AG10803 (cell line): ENCODE results near the gene PTPRM.

Experiments
- DNase-seq: peaks from one replicate; pipeline ENCODE4 v3.0.0; 2010; ENCODE audit warnings: low read depth
- H3K4me3 ChIP-seq: 2 replicates; pipeline ENCODE4 v1.5.1; 2011; ENCODE audit warnings: mild to moderate bottlenecking, low read length, control low read depth
- TF ChIP-seq, protein P1 (sequence below): conservative IDR thresholded peaks from 2 replicates; pipeline ENCODE4 v1.5.1; 2011; ENCODE audit warnings: mild to moderate bottlenecking, low read length, control low read depth, inconsistent platforms

PTPRM gene

GRCh38 chr18:7663366-7664312, 96.5 kb downstream of the PTPRM start:
- H3K4me3 ChIP-seq, result no peak overlapping the region
- TF ChIP-seq, protein P1, sequence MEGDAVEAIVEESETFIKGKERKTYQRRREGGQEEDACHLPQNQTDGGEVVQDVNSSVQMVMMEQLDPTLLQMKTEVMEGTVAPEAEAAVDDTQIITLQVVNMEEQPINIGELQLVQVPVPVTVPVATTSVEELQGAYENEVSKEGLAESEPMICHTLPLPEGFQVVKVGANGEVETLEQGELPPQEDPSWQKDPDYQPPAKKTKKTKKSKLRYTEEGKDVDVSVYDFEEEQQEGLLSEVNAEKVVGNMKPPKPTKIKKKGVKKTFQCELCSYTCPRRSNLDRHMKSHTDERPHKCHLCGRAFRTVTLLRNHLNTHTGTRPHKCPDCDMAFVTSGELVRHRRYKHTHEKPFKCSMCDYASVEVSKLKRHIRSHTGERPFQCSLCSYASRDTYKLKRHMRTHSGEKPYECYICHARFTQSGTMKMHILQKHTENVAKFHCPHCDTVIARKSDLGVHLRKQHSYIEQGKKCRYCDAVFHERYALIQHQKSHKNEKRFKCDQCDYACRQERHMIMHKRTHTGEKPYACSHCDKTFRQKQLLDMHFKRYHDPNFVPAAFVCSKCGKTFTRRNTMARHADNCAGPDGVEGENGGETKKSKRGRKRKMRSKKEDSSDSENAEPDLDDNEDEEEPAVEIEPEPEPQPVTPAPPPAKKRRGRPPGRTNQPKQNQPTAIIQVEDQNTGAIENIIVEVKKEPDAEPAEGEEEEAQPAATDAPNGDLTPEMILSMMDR, result no peak
- DNase-seq, result no peak

DNA sequence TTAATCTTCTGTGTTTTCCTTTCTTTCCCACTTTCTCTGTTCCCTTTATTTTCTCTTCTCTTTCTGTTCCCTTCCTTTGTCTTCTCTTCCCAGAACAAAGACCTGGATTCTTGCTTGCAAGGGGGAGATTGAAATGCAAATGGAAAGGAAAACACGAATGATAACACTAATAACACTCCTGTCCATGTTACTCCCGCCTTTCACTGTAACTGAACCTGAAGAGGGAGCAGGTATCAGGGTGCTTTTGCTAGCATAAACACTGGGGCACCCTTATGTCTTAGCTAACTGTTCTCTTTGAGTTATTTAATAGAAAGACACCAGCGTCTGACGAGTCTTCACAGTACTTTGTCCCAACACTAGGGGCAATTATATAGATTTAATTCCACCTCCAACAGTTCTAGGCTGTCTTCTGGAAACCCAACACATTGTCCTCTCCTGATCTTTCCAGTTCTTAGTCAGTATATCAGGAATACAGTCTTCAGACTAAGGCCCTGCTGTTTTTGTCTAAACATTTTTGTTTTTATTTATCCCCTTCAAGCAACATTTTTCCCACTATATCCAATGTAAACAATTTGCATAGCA, 99.2 kb downstream of the PTPRM start:
- no peak overlapping the region for H3K4me3 ChIP-seq
- TF ChIP-seq, protein P1, result no peak
- no peak for DNase-seq

- TF ChIP-seq, protein P1, result no peak
- H3K4me3 ChIP-seq, result no peak overlapping the region
- no peak for DNase-seq
Measured at GRCh38 chr18:7668392-7668791, 101.3 kb downstream of the PTPRM start.

GRCh38 chr18:7669361-7669760, 102.2 kb downstream of the PTPRM start:
- H3K4me3 ChIP-seq, result no peak overlapping the region
- TF ChIP-seq, protein P1, result no peak
- no peak for DNase-seq

DNA sequence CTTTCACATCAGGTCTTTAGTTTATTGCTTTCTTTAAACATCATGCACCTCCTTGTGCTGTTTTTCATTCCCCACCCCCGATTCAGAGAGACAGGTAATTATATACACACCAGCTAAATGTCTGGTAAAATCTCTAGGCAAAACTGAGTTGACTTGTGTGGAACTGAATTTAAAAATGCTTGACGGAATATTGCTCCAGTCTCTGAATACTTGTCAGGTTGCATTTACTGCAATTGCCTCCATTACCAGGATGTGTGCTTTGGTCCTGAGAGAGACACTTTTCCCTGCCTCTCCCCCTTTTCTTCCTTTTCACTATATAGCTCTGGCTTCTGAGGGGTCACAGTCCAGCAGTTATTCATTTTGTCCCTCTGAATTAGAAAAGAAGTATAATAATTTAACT, 104.0 kb downstream of the PTPRM start:
- DNase-seq, result no peak
- no peak overlapping the region for H3K4me3 ChIP-seq
- TF ChIP-seq, protein P1, result no peak

DNA sequence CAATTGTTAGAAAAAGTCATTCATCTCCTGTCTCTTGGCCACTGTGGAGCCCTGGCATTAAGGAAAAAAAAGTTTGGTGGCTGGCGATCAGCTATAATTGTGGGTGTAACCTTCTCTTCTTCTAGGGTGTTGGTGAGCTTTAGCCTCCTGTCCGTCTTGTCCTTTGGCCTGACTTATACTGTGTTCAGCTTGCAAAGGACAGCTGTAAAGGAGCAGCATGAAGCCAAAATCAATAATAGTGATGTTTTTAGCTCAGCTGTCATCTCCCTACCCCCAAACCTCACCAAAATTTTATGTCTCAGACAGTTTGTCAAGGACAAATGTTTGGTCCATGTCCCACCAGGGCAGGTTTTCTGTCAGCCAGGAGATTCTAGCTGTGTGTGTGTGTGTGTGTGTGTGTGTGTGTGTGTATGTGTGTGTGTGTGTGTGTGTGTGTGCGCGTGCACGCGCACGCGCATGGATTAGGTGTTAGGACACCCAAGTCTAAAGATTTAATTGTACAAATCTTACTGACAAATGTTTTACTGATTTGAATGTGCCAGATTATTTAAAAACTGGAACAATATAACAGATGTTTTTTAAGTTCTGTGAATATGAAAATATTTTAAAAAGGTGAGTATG, 109.2 kb downstream of the PTPRM start:
- no peak overlapping the region for H3K4me3 ChIP-seq
- no peak for DNase-seq
- TF ChIP-seq, protein P1, result no peak
